ENCODE data around the gene NUP214. TPM values are rescaled to one million over a fixed set of nuclear protein-coding genes. Genes with fewer than 3 reads are reported as not detected.
A peak's percentile ranks its signal among the peaks of the same experiment; 100 is the strongest.

The NUP214 gene
- total RNA-seq, 1 experiment from 2014 or later, result 25.6 TPM

GRCh38 chr9:131097126-131097947 is 28.0 kb upstream of the NUP214 start:
- no peaks in the 10 kb centered on the region for H3K36me3 ChIP-seq (ENCODE audit: low read depth, low read length)
- 0 out of 2 replicates have a peak, but pooled peaks cover 6% of the 10 kb centered on the region for H3K4me1 ChIP-seq (ENCODE audit: insufficient read depth, low read length)
- H3K9me2 ChIP-seq (replicated peaks; ENCODE audit: low read length), result no peaks in the 10 kb centered on the region
- DNase-seq (no peak), ATAC-seq (no peak)
- H3K27ac ChIP-seq (ENCODE audit: low read length), result no peak overlapping the region
- H3K9me3 ChIP-seq (ENCODE audit: low read length), result no peaks in the 10 kb centered on the region
- H3K4me2 ChIP-seq (ENCODE audit: low read length), result peak overlapping the region; percentile 90
- no peaks in the 10 kb centered on the region for H3F3A ChIP-seq (ENCODE audit: low read length, unreplicated experiment)
- H4K20me1 ChIP-seq (ENCODE audit: low read length), result no peaks in the 10 kb centered on the region
- peak overlapping the region; percentile 73 for H3K4me3 ChIP-seq (ENCODE audit: low read length)
- ChIA-PET POLR2A (ENCODE audit: unreplicated experiment) (interaction anchor here (0.9 kb wide), 1 partner anchor 28 kb away, joined by 5 read pairs; the partner anchor contains the start of gene NUP214), CTCF (interaction anchor here (0.6 to 1.0 kb wide), 2 partner anchors 12 to 51 kb away, joined by 4 to 7 read pairs; no protein-coding TSS in a partner anchor)
- intact Hi-C loops (cut with micrococcal nuclease), result no loop called here
- no peak for TF ChIP-seq EZH2phosphoT487 (IDR thresholded peaks at IDR 0.05; ENCODE audit: borderline replicate concordance, low read length)
- no peak for TF ChIP-seq CTCF (conservative IDR thresholded peaks at IDR 0.05; ENCODE audit: low read depth, low read length)
- TF ChIP-seq EZH2 (IDR thresholded peaks at IDR 0.05; ENCODE audit: low read length, unreplicated experiment), result no peak
- no peaks in the 10 kb centered on the region for H3K27me3 ChIP-seq (ENCODE audit: low read length)
- TSS peak; percentile 43 for BruUV-seq (replicated peaks)
- H2AFZ ChIP-seq (ENCODE audit: low read length), result peak overlapping the region; percentile 89
- no peaks in the 10 kb centered on the region for H3K79me2 ChIP-seq (ENCODE audit: low read length)
- no peak overlapping the region for H3K9ac ChIP-seq (ENCODE audit: low read length)

- CTCF ChIA-PET, result no interaction called here
- no TSS peak for BruUV-seq (replicated peaks)
Observed at GRCh38 chr9:131097948-131098278, 27.5 kb upstream of the NUP214 start.

More at GRCh38 chr9:131097948-131098278, 27.5 kb upstream of the NUP214 start:
- H3K4me1 ChIP-seq (ENCODE audit: insufficient read depth, low read length), result 0 out of 2 replicates have a peak, but pooled peaks cover 6% of the 10 kb centered on the region
- no peaks in the 10 kb centered on the region for H3K9me3 ChIP-seq (ENCODE audit: low read length)
- POLR2A ChIA-PET (ENCODE audit: unreplicated experiment), result interaction anchor here (0.9 kb wide), 1 partner anchor 27 kb away, joined by 5 read pairs; the partner anchor contains the start of gene NUP214
- H3K27ac ChIP-seq (ENCODE audit: low read length), result no peak overlapping the region
- no peak overlapping the region for H2AFZ ChIP-seq (ENCODE audit: low read length)
- intact Hi-C loops (cut with micrococcal nuclease), result no loop called here
- H3K79me2 ChIP-seq (ENCODE audit: low read length), result no peaks in the 10 kb centered on the region
- H3F3A ChIP-seq (ENCODE audit: low read length, unreplicated experiment), result no peaks in the 10 kb centered on the region
- H3K36me3 ChIP-seq (ENCODE audit: low read depth, low read length), result no peaks in the 10 kb centered on the region
- no peak for TF ChIP-seq EZH2 (IDR thresholded peaks at IDR 0.05; ENCODE audit: low read length, unreplicated experiment)
- TF ChIP-seq CTCF (conservative IDR thresholded peaks at IDR 0.05; ENCODE audit: low read depth, low read length), result no peak
- no peak for TF ChIP-seq EZH2phosphoT487 (IDR thresholded peaks at IDR 0.05; ENCODE audit: borderline replicate concordance, low read length)
- no peak overlapping the region for H3K4me3 ChIP-seq (ENCODE audit: low read length)
- DNase-seq (no peak), ATAC-seq (no peak)
- no peak overlapping the region for H3K9ac ChIP-seq (ENCODE audit: low read length)
- H3K4me2 ChIP-seq (ENCODE audit: low read length), result no peak overlapping the region
- no peaks in the 10 kb centered on the region for H3K27me3 ChIP-seq (ENCODE audit: low read length)
- no peaks in the 10 kb centered on the region for H3K9me2 ChIP-seq (replicated peaks; ENCODE audit: low read length)
- no peaks in the 10 kb centered on the region for H4K20me1 ChIP-seq (ENCODE audit: low read length)
